Activated CD4-positive, CD25-positive, alpha-beta regulatory T cell treated with anti-CD3 and anti-CD28 coated beads, Interleukin-2, amount 50 U/mL, for 72 hours (primary cell): Measurements from ENCODE around the gene PADI3.

Experiments
- DNase-seq: peaks from one replicate; pipeline ENCODE4 v3.0.0; 2021

The PADI3 gene

DNA sequence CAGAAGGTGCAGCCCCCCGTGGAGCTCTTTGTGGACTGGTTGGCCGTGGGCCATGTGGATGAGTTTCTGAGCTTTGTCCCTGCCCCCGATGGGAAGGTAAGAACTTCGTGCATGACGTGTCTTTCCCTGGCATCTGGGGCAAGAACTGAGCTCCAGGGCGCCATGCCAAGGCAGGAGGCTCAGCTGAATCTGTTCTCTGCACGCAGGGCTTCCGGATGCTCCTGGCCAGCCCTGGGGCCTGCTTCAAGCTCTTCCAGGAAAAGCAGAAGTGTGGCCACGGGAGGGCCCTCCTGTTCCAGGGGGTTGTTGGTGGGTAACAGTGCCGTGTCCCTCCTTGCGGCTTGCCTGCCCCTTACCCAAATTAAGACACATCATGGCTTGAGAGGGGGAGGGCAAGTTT is 27.7 kb downstream of the PADI3 start:
- no peak for DNase-seq

DNA sequence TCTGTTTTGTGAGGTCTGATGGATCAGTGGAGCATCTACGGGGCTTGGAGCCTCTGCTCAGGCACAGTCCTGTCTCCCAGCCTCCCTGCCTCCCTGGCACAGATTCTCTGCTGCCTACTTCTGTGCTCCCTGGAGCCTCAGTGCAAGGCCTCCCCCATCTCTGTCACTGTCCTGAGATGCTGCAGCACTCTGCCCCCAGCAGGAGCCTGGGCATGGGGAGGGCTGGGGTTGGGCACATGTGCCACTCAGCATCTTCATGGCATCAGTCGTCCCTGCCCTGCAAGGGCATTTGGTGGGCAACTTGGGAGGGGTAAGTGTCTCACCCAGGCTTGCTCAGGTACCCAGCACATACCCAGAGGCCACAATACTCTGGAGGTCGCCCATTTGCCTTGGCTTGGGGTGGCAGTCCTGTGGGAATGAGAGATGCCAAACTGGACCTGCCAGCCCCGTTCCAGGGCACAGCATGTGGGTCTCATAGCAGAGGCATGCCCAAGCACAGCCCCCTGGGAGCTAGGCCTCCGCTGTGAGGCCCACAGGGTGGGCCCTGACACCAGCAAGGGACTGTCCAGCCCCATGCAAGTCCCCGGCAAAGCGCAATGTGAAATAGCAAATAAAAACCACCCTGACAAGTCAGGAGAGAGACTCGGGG is 28.7 kb downstream of the PADI3 start:
- DNase-seq: no peak

DNA sequence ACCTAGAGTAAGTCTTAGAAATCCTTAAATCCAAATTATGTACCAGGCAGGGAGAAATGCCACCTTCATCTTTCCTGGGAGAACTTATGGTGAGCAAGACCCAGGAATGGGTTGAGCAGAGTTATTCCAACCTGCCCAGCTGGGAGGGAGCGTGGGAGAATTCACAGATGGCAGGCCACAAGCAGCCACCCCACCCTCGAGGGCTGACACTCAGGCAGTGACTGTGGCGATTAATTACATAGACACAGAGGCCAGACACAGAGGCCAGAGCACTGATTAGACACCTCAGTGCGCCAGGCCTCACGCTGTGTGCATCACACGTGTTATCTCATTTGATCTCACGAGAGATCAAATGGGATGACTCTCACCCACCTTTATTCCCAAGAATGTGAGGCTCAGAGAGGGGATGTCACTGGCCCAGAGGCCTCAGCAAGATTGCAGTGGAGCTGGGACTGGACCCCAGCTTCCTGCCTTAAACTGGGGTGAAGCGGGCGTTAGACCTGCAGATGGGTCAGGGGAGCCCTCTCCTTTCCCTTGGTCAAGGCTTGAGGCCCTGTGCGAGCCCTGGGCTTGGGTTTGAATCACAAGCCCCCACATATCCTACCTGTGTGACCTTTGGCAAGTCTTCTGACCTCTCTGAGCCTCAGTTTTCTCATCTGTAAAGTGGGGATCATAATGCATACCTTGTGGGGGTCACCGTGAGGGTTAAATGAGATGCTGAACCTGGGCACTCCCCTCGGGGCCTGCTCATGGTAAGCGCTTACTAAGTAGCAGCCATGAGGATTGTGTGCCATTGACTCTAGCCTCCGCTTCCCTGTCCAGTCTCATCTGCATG is 30.3 kb downstream of the PADI3 start:
- DNase-seq: no peak

DNA sequence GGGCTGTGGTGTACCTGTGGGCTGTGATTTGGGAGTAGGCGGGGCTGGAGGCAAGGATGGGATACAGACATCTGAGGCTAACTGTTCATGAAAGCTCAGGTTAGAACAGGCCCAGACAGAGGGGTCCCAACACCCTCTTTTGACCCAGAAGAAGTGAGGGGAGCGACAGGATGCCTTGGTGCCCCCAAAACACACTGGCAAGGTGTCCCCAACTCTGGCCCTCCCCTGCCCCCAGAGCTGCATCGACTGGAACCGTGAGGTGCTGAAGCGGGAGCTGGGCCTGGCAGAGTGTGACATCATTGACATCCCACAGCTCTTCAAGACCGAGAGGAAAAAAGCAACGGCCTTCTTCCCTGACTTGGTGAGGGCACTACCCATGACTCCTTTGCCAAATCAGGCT is 31.5 kb downstream of the PADI3 start:
- DNase-seq: no peak

DNA sequence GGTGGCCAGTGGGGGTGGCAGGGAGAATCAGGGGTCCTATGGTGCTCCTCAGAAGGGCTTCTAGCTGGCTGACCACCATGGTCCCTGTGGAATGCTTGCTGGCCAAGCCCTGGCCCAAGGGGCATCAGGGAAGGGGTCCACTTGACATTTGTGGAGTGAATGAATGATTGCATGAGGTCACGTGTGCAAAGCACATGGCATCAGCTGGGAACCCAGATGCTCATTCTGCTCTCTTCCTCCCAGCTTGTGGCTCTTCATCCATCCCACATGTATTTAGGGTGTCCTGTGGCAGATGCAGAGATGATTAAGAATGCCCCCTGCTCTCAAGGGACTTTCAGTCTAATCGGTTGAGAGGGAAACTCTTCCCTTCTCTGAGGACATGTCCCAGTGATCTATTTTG is 32.0 kb downstream of the PADI3 start:
- no peak for DNase-seq

DNA sequence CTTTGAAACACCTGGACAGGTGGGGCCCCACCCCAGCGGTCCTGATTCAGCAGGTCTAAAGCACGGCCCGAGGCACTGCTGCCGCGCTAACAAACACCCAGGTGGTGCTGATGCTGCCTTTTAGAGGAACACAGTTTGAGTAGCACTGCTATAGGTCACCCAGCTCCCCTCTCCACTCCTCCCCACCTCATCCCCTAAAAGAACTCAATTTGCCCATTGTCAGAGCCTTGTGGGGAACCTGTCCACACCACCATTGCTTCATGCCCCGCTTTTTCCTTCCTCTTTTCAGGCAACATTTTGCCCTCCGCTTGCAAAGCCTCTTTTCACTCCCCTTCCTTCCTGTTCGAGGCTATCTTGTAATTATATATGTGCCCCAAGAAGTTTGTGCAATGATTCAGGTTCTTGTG is 32.9 kb downstream of the PADI3 start:
- DNase-seq: no peak

DNA sequence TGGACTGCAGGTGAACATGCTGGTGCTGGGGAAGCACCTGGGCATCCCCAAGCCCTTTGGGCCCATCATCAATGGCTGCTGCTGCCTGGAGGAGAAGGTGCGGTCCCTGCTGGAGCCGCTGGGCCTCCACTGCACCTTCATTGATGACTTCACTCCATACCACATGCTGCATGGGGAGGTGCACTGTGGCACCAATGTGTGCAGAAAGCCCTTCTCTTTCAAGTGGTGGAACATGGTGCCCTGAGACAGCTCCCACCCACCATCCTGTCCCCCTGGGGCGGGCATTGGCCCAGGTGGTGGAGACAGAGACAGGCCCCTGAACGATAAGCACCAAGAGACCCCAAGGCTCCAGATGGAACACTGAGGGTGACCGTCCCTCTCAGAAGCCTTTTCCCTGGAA is 33.9 kb downstream of the PADI3 start:
- DNase-seq: no peak

DNA sequence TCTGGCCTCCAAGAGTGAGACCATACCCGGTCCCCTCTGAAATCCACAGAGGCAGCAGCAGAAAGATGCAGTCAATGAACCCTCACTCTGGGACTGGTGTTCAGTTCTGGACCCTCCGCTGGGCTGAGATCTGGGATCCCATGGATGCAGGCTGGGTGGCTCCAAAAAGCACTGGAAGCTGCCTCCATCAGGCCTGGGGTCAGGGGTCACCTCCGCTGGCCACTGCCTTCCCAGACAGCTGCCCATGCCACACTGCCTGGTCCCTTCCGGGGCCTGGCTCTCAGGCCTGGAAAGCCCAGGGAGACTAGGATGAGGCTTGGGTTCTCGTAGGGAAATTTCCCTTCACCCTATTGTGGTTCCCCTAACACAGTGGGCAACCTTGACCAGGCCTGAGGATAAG is 37.7 kb downstream of the PADI3 start:
- no peak for DNase-seq

DNA sequence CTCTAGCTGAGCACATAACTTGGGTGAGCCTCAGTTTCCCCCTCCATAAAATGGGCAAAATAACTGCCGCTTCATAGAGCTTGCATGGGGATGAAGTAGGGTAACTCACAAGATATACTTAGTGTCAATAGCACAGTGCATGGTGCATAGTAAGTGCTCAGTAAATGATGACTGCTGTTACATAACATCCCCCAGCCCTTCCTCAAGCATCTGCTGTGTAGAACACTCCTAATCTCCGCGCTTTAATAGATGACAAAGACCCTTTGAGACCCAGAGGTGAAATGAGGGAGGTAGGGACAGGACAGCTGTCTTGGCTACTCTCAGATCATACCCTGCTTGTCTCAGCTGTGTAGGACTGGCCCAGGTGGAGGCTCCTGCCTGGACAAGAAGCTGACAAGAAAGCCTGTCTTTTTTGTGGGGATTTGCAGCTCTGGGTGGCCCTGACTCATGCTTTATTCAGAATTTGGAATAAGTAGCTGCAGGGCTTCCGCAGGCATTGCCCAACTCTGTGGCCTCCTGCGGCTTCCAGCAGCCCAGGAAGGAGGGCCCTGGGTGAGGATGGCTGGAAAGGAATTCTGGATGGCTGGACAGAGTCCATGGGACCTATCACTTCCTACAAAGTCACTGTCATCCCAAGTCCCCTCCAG is 38.4 kb downstream of the PADI3 start:
- DNase-seq: no peak

DNA sequence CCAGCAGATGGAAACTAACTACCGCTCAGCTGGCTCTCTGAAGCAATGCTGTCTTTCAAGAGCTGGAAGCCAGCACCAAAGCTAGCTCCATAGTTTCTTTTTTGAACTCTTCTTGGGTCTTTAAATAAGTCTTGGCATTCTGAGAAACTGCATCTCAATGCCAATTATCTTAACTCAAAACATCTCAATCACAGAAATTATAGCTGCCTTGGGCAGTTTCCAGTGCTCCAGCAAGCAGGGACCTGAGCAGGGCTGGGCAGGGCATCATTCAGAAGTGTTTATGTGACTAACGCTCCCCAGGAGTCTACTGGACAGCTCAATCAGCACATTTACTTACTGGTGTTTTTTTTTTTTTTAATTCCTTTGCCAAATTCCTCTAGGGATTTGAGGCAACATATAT is 40.8 kb downstream of the PADI3 start:
- no peak for DNase-seq

DNA sequence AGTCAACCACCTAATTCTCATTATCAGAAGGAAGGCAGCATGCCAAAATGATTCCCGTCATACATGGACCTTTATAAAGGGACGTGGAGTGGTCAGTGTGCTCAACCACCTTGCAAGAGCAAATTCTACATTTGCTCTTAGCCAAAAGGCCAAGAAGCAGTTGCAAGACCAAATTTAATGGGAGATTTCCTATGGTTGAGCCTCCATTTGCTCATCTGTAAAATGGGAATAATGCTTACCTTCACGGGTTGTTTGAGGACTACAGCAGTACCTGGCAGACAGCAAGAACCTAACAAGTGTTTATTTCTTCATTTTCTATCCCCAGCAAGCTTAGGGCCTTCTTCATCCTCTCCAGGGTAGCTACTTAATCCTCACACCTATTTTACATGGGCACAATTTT is 41.7 kb downstream of the PADI3 start:
- no peak for DNase-seq

DNA sequence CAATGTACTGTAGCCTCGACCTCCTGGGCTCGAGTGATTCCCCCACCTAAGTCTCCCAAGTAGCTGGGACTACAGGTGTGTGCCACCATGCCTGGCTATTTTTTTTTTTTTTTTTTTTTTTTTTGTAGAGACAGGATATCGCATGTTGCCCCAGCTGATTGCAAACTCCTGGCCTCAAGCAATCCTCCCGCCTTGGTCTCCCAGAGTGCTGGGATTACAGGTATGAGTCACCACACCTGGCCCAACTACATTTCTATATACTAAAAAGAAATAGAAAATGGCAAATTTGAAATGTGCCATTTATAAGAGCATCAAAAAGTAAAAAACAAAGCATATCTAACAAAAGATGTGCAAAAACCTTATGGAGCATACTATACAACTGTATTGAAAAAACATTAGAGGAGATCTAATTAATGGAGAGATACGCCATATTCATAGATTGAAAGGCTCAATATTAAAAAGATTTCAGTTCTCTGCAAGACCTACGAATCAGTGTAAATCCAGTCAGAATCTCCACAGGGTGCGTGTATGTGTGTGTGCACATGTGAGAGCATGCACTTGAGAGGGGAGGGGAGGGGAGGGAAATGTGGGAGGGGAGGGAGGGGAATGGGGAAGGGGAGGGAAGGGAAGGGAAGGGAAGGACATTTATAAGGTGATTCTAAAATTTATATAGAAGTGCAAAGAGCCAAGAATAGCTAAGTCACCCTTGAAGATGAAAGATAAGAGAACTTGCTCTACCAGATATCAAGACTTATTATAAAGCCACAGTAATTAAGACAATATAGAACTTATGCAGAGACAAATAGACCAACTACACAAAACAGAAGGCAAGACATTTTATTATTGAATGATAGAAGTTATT is 43.6 kb downstream of the PADI3 start:
- no peak for DNase-seq

DNA sequence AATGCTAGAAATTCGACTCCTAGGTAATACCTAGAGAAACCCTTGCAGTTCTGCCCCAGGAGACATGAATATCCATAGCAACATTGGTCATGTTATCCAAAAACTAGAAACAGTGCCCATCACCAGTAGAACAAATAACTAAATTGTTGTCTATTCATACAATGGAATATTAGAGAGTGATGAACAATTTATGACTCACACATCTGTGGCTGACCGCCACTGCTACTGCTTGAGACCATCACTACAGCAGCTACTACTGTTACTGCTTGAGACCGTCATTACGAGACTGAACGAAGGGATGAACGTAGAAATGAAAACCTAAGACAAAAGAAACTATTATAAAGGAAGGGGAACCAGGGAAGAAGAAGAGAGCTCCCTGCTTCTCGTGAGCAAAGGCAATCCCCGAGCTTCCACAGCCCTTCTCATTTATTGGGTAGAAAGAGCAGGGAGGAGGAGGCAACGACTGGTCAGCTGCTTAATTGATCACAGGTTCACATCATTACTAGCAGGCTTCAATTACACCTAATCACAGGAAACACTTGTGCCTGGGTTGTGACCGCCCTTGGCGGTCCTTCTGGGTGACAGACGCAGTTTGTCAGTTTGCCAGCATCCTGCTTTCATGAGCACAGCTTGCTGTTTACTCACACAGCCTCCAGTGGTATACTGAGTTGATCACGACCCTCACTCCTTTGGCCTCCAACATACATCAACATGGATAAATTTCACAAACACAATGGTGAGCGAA is 45.0 kb downstream of the PADI3 start:
- no peak for DNase-seq

DNA sequence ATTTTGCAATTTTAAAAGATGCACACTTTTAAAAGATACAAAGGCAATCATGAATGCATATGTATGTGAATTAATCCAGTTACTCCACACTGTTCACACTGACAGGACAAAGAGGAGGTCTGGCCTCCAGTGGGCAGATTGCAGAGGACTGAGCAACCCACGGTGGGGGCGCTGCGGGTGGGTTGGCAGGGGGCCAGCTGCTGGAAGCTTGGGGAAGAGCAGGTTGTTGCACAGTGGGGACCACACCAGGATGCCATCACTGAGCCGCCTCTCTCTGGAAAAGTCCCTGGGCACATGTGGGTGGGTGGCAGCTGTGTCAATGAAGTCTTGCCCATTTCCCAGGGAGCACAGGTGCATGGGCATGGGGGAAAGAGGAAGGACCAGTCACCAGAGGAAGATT is 46.4 kb downstream of the PADI3 start:
- DNase-seq: no peak

DNA sequence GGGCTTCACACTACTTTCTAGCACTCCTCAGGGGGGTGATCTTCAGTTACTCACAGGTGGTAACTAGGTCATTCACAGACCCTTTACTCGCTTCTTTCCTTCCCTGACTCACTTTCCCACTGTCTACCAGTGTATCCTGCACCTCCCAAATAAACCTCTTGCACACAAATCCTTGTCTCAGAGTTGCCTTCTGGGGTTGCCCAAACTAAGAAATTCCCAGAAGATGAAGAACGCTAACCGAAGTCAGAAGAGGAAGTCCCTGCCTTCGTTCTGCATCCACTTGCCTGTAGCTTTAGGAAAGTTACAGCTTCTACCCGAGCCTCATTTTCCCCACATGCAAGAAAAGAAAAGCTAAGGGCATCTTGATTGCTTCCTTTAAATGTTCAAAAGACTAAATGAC is 47.2 kb downstream of the PADI3 start:
- DNase-seq: no peak

DNA sequence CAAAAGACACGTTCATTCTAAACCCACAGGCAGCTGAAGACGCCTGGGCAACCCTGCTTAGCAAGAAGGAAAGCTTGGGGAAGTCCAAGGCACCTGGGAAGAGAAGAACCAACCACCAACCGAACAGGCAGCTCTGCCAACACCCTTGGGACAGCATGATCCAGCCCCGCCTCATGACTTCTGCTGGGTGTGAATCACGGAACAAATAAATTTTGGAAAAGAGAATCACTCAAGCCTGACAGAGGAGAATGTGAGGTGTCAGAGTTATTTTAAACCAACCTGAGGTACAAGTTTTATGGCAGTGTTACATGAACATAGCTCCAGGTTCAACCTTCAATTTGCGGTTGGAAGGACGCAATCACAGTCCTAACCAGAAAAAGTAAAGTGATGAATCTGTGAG is 49.1 kb downstream of the PADI3 start:
- DNase-seq: no peak

DNA sequence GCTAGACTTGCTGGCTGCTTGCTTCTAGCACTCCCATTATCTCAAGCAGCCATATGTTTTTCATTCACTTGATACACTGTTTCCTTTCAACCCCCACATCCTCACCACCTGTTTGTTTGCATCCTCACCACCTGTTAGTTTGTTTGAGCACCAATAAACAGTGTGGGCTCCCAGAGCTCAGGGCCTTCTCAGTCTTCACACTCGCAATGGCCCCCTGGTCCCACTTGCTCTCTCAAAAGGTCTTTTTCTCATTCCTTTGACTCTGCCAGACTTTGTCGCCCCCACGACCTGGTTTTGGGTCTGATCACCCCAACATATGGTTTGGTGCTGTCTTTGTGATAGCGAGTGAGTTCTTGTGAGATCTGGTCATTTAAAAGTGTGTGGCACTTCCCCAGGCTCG is 52.9 kb downstream of the PADI3 start:
- DNase-seq: no peak

DNA sequence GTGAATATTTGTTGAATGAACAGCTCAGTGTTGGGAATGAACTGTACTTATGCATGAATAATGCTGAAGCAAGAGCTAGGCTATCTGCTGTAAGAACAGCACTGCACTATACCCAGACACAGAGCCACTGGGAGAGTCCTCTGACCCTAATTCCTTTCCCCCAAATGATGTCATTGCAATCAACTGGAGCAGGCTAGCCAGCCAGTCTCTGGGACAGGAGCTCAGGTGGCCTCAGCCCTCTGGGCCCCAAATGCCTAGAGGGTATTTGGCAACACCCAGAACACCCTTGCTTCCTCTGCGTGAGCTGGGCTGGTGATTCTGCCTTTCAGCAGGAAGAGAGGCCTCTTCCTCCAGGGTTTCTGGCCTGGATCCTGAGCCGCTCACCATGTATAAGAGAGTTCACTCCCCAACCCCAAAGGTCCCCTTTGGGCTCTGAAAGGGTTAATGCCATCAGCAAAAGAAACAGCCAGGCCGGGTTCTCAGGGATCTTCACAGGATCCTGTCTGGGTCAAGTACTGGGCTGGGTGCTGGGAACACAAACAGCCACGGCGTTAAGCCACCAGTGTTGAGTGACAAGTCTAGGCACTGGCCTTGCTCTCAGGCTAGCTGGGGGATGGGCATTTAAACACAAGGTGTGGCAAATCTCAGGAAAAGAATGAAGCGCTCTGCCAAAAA is 55.4 kb downstream of the PADI3 start:
- no peak for DNase-seq

DNA sequence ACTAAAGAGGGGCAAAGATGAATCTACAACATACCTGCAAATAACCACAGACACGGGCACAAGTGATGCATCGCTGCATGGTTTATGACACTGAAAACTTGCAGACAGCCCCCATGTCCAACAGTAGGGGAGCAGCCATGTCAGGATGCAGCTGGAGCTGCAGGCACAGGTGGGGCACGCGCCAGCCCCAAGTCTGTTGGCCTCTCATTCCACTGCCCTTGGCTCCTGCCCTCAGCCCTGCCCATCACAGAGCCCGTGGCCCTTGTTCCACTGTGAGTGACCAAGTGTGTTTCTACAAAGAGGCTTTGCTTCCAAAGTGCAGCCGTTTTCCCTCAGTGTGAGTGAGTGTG is 55.9 kb downstream of the PADI3 start:
- DNase-seq: no peak

DNA sequence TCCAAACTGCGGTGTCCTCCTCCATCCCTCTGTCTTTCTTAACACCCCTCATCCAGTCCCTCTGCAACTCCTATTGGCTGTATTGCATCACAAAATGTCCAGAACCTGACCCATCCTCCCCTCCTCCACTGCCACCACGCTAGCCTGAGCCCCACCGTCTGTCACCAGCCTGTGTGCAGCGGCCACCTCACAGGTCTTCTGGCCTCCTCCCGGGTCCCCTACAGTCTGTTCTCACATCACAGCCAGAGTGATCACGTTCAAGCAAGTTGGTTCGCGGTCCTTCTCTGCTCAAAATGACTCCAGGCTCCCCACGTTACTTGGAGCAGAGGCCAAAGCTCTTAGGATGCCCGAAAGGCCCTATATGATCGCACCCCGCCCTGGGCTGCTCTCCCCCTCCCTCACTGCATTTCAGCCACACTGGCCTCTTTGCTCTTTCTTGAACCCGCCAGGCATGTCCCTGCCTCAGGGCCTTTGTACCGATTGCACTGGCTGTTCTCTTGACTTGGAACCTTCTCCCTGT is 56.7 kb downstream of the PADI3 start:
- DNase-seq: no peak

DNA sequence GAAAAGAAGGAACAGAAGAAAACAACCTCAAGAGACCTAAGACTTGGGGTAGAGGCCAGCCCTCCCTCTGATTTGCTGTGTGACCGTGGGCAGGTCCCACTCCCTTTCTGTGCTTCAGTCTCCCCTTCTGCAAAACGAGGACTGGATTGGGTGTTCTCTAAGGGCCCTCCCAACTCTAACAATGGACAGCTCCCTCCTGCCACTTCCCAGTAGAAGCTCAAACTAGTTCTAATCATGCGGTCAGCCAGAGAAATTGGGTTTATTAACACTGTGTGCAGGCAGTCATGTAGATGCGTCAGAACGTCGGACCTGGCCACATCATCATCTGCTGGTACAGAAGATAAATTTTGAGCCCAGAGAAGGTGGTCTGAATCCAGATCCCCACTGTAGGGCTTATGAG is 57.5 kb downstream of the PADI3 start:
- DNase-seq: no peak

DNA sequence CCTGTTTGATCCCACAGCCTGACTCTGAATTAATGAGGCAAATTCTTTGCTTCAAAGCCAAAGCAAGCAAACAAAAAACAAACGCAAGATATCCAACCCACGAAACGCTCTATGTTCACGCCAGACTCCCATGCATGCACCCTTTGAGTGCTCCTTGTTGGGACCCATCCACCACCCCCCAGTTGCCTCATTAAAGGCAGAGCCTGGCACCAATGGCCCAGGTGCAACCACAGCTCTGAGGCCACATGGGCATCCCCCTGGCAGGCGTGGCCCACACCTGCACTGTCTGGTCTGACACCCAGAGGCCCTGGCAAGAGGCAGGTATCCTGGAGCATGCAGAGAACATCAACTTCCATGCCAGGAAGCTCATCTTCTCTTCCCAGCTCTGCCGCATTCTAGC is 58.0 kb downstream of the PADI3 start:
- no peak for DNase-seq
